Sigmoid colon (tissue), 7 donors: Measurements from ENCODE around the gene TMEM109. TPM values are rescaled to one million over a fixed set of nuclear protein-coding genes. Genes with fewer than 3 reads are reported as not detected.

Experiments used
- DNase-seq: peaks from one replicate; pipeline ENCODE4 v3.0.0-alpha.2; 2019
- H3K27ac ChIP-seq, 4 donors: fragments of 200-600 bp; sonication (generic); one replicate each; pipeline ENCODE4 v1.5.1; 2016 to 2019; ENCODE audit warnings: mild to moderate bottlenecking in 1 of 4
- H3K27me3 ChIP-seq, 3 donors: fragments of 200-600 bp; sonication (generic); one replicate each; pipeline ENCODE4 v1.5.1; 2019; ENCODE audit warnings: mild to moderate bottlenecking in 1 of 3
- H3K36me3 ChIP-seq, 4 donors: fragments of 200-600 bp; sonication (generic); one replicate each; pipeline ENCODE4 v1.5.1; 2016 to 2019
- H3K4me1 ChIP-seq, 4 donors: fragments of 200-600 bp; sonication (generic); one replicate each; pipeline ENCODE4 v1.5.1; 2017 to 2019
- H3K4me3 ChIP-seq, 4 donors: fragments of 200-600 bp; sonication (generic); one replicate each; pipeline ENCODE4 v1.5.1; 2017 to 2019; ENCODE audit warnings: mild to moderate bottlenecking in 2 of 4, moderate library complexity in 1 of 4
- H3K9me3 ChIP-seq, 4 donors: fragments of 200-600 bp in 3 of 4; sonication (generic) in 3 of 4; one replicate each; pipeline versions ENCODE4 v1.5.1 to v1.6.1; 2013 to 2019
- CTCF ChIP-seq, 4 experiments: fragments of 450-650 bp in 3 of 4; fragments of 200-600 bp in 1 of 4; IDR thresholded peaks; one replicate each; pipeline ENCODE4 v1.5.1; 2016 to 2019; ENCODE audit warnings: antibody characterized with exemption in 4 of 4, mild to moderate bottlenecking in 3 of 4, moderate library complexity in 2 of 4
- EP300 ChIP-seq, 4 donors: sonication (generic); formaldehyde crosslinking; IDR thresholded peaks; one replicate each; pipeline ENCODE4 v1.6.1; 2017; ENCODE audit warnings: antibody characterized with exemption in 4 of 4
- POLR2A ChIP-seq, 2 donors: fragments of 450-650 bp; IDR thresholded peaks; one replicate each; pipeline ENCODE4 v1.6.1; 2016; ENCODE audit warnings: antibody characterized with exemption in 2 of 2, mild to moderate bottlenecking in 2 of 2, moderate library complexity in 2 of 2
- POLR2AphosphoS5 ChIP-seq, 4 donors: sonication (generic); formaldehyde crosslinking; IDR thresholded peaks; one replicate each; pipeline ENCODE4 v1.6.1; 2017; ENCODE audit warnings: antibody characterized with exemption in 4 of 4
- WGBS, 2 donors: extraction: QIAGEN DNeasy Blood & Tissue Kit; methylation state at CpG; one replicate each; pipeline ENCODE4 v1.1.7; 2013; 5-methylcytosine and 5-hydroxymethylcytosine counted together
- intact Hi-C: fragments of 100-400 bp; cut with DNase I; formaldehyde crosslinking; loops from one replicate; pipeline ENCODE4 v1.15.1; 2023
- polyA plus RNA-seq, 3 donors: library from polyadenylated mRNA; stranded (reverse); fragments of 200-250 nt; gene quantifications; one replicate each; pipeline ENCODE4 v1.2.3, GENCODE V29; 2013
- total RNA-seq, 4 donors: library from RNA; depleted of rRNA; stranded (reverse); fragments of >200 nt; gene quantifications; one replicate each; pipeline ENCODE4 v1.1.0, GENCODE V29; 2016
- donor health status: healthy with polysubstance abuse.
- donor health status: Bipolar disorder and iron deficiency.
- donor health status: healthy.

TMEM109 gene
- total and polyA plus RNA-seq, 7 donors, result 16.2 to 115 (median 86.2) TPM

GRCh38 chr11:60968223-60968622 lies 54.3 kb downstream of the TMEM109 start:
- no peak for TF ChIP-seq POLR2A (IDR thresholded peaks at IDR 0.05)
- no peak for TF ChIP-seq CTCF (IDR thresholded peaks at IDR 0.05)
- no peak for TF ChIP-seq EP300 (IDR thresholded peaks at IDR 0.05)
- TF ChIP-seq POLR2AphosphoS5 (IDR thresholded peaks at IDR 0.05), result no peak
- Histone ChIP-seq H3K27ac (no peak overlapping the region), H3K36me3 (no peaks in the 10 kb centered on the region), H3K27me3 (no peaks in the 10 kb centered on the region), H3K4me1 (no peaks in the 10 kb centered on the region), H3K4me3 (no peak overlapping the region), H3K9me3 (no peaks in the 10 kb centered on the region)
- 46 to 91% methylated on average over 1 of the region's 1 CpG for WGBS, 2 donors
- no peak for DNase-seq
- intact Hi-C loops, result no loop called here

GRCh38 chr11:60970369-60970774 lies 56.4 kb downstream of the TMEM109 start:
- no peak for DNase-seq
- 13 to 15% methylated on average over 9 of the region's 9 CpGs for WGBS, 2 donors
- Histone ChIP-seq H3K4me1 (no peaks in the 10 kb centered on the region), H3K27me3 (no peaks in the 10 kb centered on the region), H3K9me3 (no peaks in the 10 kb centered on the region), H3K27ac (no peak overlapping the region), H3K36me3 (no peaks in the 10 kb centered on the region), H3K4me3 (no peak overlapping the region)
- peak; percentile 43 to 92 (median 72) for TF ChIP-seq CTCF (IDR thresholded peaks at IDR 0.05)
- no peak for TF ChIP-seq POLR2A (IDR thresholded peaks at IDR 0.05)
- intact Hi-C loops, result loop anchor here (1.0 kb wide), 1 partner anchor 159 kb away; no protein-coding TSS in a partner anchor

- WGBS, 2 donors, result 62 to 83% methylated on average over 5 of the region's 5 CpGs
- no peak overlapping the region for H3K4me3 ChIP-seq
- intact Hi-C loops, result loop anchor here (1.0 kb wide), 1 partner anchor 158 kb away; no protein-coding TSS in a partner anchor
Measured at GRCh38 chr11:60970890-60971289, 56.9 kb downstream of the TMEM109 start.

GRCh38 chr11:60971520-60971919 lies 57.6 kb downstream of the TMEM109 start, which contains the start of gene CD6:
Gene CD6 (plus strand): TSS chr11:60971680. CDS start chr11:60971866, 186 bp downstream.
- WGBS, 2 donors, result 70 to 82% methylated on average over 16 of the region's 16 CpGs
- H3K27ac ChIP-seq, result no peak within 1 kb of the TSS
- no peak for DNase-seq

More at GRCh38 chr11:60970890-60971289, 56.9 kb downstream of the TMEM109 start:
- Histone ChIP-seq H3K27me3 (no peaks in the 10 kb centered on the region), H3K36me3 (no peaks in the 10 kb centered on the region), H3K9me3 (no peaks in the 10 kb centered on the region), H3K4me1 (no peaks in the 10 kb centered on the region), H3K27ac (no peak overlapping the region)
- TF ChIP-seq EP300 (IDR thresholded peaks at IDR 0.05) (no peak), POLR2AphosphoS5 (IDR thresholded peaks at IDR 0.05) (no peak), CTCF (IDR thresholded peaks at IDR 0.05) (no peak), POLR2A (IDR thresholded peaks at IDR 0.05) (no peak)
- no peak for DNase-seq

More at GRCh38 chr11:60971520-60971919, 57.6 kb downstream of the TMEM109 start, which contains the start of gene CD6:
- H3K4me3 ChIP-seq, result no peak within 1 kb of the TSS
- no peaks in the 10 kb centered on the region for H3K4me1 ChIP-seq
- no peaks in the 10 kb centered on the region for H3K27me3 ChIP-seq
- H3K9me3 ChIP-seq, result no peaks in the 10 kb centered on the region
- intact Hi-C loops, result no loop called here
- no peaks in the 10 kb centered on the region for H3K36me3 ChIP-seq
- no peak for TF ChIP-seq EP300 (IDR thresholded peaks at IDR 0.05)
- TF ChIP-seq POLR2A (IDR thresholded peaks at IDR 0.05), result no peak
- no peak for TF ChIP-seq POLR2AphosphoS5 (IDR thresholded peaks at IDR 0.05)
- TF ChIP-seq CTCF (IDR thresholded peaks at IDR 0.05), result no peak
